T-helper 2 cell treated with Interferon-gamma antibody and Interleukin-4, amounts not matched to agents 5 μg/mL and 100 μg/mL, for 36 hours (primary cell): ENCODE results near the gene DQX1.

Source experiments
- DNase-seq: peaks from one replicate; pipeline ENCODE4 v3.0.0; 2021; ENCODE audit warnings: low spot score
- H3K27ac Mint-ChIP-seq: one replicate; pipeline ENCODE4 v1.8.0; 2021; ENCODE audit warnings: mild to moderate bottlenecking, mixed read lengths
- H3K27me3 Mint-ChIP-seq: one replicate; pipeline ENCODE4 v1.8.0; 2021; ENCODE audit warnings: low read depth, mixed read lengths
- H3K36me3 Mint-ChIP-seq: one replicate; pipeline ENCODE4 v1.8.0; 2021; ENCODE audit warnings: low read depth, mixed read lengths
- H3K4me1 Mint-ChIP-seq: one replicate; pipeline ENCODE4 v1.8.0; 2021; ENCODE audit warnings: low read depth, mixed read lengths
- H3K4me3 Mint-ChIP-seq: one replicate; pipeline ENCODE4 v1.8.0; 2022; ENCODE audit warnings: mild to moderate bottlenecking, moderate library complexity, mixed read lengths
- H3K9me3 Mint-ChIP-seq: one replicate; pipeline ENCODE4 v1.8.0; 2021; ENCODE audit warnings: mixed read lengths

Gene DQX1

DNA sequence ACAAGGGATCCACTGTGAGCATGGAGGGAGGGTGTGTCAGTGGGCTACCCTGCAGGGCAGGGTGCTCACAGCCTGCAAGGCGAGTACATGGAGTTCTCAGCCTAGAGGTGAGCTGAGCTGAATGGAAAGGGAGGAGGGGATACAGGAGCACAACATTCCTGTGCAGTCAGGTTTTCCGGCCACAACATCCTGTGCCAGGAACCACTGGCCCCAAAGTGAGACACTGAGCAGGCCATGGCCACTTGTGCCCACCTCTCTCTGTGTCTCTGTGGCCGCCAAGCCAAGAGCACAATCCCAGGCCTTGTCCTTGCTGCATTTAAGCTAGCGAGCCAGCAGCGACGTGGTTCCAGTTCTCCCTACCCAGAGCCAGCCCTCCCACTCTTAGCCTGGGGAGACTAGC, 34.6 kb upstream of the DQX1 start:
- Mint-ChIP-seq H3K4me1 (peaks cover 30% of the 10 kb centered on the region), H3K4me3 (no peak overlapping the region), H3K36me3 (peaks cover 13% of the 10 kb centered on the region), H3K27ac (no peak overlapping the region), H3K27me3 (no peaks in the 10 kb centered on the region), H3K9me3 (no peaks in the 10 kb centered on the region)
- no peak for DNase-seq

DNA sequence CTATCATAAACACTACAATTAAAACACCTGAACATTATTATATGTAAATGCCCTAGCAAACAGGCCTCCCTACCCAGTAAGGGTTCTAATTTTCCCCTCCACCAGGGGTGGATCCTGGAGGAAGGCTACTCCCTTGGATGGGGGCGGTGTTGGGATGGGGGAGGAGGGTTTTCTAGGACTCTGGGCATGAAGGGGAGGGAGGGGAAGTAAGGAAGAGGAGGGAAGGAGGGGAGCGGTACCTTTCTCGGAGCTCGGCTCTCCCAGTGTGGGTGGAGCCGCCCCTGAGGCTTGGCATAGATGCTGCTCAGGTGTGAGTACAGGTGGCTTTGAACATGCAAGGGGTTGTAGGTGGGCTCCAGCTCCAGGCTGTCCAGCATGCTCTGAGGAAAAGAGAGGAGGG, 33.9 kb upstream of the DQX1 start:
- no peak overlapping the region for H3K4me3 Mint-ChIP-seq
- H3K36me3 Mint-ChIP-seq: peaks cover 13% of the 10 kb centered on the region
- H3K9me3 Mint-ChIP-seq: no peaks in the 10 kb centered on the region
- H3K27me3 Mint-ChIP-seq: no peaks in the 10 kb centered on the region
- DNase-seq: no peak
- peaks cover 30% of the 10 kb centered on the region for H3K4me1 Mint-ChIP-seq
- no peak overlapping the region for H3K27ac Mint-ChIP-seq

DNA sequence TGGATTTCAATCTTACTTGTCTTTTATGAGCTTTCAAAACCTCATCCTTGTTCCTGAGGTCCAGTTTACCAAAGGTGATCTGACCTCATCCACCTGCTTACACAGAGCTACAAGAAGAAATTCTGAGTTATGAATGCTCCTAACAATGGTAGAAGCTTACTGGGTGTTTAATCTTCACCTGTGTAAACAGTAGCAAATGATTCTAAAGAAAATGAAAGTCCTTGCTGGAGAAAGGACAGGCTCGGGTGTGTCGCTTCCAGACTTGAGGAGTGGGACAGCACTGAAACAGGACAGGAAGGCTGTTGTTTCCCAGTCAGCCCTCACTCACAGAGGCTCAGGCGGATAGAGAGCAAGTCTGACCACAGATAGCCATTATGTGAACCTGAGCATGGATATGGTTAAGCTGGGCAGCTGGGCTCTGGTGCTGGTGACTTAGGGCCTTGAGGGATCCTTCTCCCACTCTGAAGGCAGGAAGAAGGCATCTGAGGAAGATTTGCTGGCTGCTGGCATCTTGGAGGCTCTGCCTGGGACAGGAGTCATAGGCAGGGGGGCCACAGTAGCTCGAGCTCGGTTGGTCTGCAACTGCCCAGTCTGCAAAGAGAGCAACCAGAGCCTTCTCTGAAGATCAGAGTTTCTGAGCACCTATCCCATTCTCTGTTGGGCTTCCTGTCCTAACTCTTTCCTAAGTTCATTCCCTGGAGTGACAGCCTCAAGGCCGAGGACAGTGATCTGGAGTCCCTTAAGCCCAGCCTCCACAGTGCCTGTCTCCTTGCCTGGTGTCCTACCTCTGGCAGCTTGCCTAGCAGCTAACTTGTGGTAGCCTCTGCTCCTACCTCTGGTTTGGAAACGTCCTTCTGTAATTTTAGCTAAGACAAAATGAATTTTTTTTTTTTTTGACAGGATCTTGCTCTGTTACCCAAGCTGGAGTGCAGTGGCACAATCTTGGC, 32.5 kb upstream of the DQX1 start:
- Mint-ChIP-seq H3K36me3 (peaks cover 13% of the 10 kb centered on the region), H3K27me3 (no peaks in the 10 kb centered on the region), H3K4me1 (peaks cover 32% of the 10 kb centered on the region), H3K27ac (peak overlapping the region; percentile 13), H3K4me3 (no peak overlapping the region), H3K9me3 (no peaks in the 10 kb centered on the region)
- DNase-seq: no peak

DNA sequence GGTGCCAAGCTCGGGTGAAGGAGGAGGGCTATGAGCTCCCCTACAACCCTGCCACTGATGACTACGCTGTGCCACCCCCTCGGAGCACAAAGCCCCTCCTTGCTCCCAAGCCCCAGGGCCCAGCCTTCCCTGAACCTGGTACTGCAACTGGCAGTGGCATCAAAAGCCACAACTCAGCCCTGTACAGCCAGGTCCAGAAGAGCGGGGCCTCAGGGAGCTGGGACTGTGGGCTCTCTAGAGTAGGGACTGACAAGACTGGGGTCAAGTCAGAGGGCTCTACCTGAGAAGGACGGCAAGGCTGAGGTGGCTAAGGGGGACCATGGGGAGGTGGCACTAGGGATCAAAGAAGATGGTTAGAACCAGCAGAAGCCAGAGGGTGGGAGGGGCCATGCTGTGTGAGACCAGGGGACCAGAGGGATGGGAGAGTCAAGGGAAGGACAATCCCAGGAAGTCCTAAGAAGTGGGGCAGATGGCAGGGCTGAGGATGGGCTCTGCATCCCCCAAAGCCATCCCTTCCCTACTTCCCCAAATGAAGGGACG, 30.9 kb upstream of the DQX1 start:
- Mint-ChIP-seq H3K27me3 (no peaks in the 10 kb centered on the region), H3K36me3 (peaks cover 11% of the 10 kb centered on the region), H3K4me3 (peak overlapping the region; percentile 94), H3K4me1 (peaks cover 28% of the 10 kb centered on the region), H3K27ac (no peak overlapping the region), H3K9me3 (no peaks in the 10 kb centered on the region)
- no peak for DNase-seq

DNA sequence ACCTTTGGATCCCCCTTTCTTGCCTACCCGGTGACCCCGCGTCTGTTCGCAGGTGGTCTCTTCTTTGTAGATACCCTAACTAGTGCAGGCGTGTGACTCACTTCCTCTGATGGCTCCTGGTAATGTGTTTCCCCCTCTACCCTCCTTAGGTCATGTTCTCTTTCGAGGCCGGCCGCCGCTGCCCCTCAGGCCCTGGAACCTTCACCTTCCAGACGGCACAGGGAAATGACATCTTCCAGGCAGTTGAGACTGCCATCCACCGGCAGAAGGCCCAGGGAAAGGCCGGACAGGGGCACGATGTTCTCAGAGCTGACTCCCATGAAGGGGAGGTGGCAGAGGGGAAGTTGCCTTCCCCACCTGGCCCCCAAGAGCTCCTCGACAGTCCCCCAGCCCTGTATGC, 30.1 kb upstream of the DQX1 start:
- Mint-ChIP-seq H3K27ac (peak overlapping the region; percentile 33), H3K36me3 (peaks cover 11% of the 10 kb centered on the region), H3K4me3 (peak overlapping the region; percentile 94), H3K4me1 (peaks cover 31% of the 10 kb centered on the region), H3K27me3 (no peaks in the 10 kb centered on the region), H3K9me3 (no peaks in the 10 kb centered on the region)
- DNase-seq: no peak

DNA sequence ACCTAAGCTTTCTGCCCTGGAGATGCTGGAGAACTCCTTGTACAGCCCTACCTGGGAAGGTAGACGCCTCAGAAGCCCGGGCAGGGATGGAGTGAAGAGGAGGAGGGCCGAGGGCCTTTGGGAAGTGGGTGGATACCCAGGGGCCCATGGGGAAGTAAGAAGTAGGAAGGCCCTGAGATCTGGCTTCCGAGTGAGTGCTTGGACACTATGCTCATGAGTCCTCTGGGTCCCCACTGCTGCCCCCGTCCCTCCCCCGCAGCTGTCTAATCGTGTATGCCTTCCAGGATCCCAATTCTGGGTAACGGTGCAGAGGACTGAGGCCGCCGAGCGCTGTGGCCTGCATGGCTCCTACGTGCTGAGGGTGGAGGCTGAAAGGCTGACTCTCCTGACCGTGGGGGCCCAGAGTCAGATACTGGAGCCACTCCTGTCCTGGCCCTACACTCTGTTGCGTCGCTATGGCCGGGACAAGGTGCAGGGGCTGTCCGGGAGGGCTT, 29.6 kb upstream of the DQX1 start:
- H3K27ac Mint-ChIP-seq: peak overlapping the region; percentile 96
- peaks cover 29% of the 10 kb centered on the region for H3K4me1 Mint-ChIP-seq
- H3K9me3 Mint-ChIP-seq: no peaks in the 10 kb centered on the region
- peaks cover 11% of the 10 kb centered on the region for H3K36me3 Mint-ChIP-seq
- H3K27me3 Mint-ChIP-seq: no peaks in the 10 kb centered on the region
- DNase-seq: no peak
- peak overlapping the region; percentile 94 for H3K4me3 Mint-ChIP-seq

DNA sequence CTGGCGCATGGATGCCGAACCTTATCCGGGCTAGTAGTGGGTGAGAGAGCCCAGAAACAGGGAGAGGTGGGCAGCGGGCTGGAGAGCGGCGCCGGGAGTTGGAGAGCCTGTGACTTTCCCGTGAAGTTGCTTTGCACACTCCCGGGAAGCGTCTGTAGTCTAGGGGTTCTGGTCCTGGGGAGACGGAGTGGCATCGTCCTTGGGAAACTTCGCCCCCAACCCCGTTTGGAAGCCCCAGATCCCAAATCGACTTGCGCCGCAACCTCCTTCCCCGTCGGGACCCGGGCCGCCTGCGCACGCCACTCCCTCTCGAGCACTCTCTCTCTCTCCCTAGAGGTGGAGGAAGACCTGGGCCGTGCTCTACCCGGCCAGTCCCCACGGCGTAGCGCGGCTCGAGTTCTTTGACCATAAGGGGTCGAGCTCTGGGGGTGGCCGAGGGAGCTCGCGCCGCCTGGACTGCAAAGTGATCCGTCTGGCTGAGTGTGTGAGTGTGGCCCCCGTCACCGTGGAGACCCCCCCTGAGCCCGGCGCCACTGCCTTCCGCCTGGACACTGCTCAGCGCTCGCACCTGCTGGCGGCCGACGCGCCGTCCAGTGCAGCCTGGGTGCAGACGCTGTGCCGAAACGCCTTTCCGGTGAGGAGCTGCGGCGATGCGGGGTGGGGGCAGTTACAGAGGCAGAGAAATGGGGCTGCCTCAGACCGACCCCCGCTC, 28.9 kb upstream of the DQX1 start:
- no peak for DNase-seq
- Mint-ChIP-seq H3K27me3 (no peaks in the 10 kb centered on the region), H3K4me3 (peak overlapping the region; percentile 94), H3K27ac (peak overlapping the region; percentile 96), H3K9me3 (no peaks in the 10 kb centered on the region), H3K4me1 (peaks cover 24% of the 10 kb centered on the region), H3K36me3 (peaks cover 11% of the 10 kb centered on the region)

DNA sequence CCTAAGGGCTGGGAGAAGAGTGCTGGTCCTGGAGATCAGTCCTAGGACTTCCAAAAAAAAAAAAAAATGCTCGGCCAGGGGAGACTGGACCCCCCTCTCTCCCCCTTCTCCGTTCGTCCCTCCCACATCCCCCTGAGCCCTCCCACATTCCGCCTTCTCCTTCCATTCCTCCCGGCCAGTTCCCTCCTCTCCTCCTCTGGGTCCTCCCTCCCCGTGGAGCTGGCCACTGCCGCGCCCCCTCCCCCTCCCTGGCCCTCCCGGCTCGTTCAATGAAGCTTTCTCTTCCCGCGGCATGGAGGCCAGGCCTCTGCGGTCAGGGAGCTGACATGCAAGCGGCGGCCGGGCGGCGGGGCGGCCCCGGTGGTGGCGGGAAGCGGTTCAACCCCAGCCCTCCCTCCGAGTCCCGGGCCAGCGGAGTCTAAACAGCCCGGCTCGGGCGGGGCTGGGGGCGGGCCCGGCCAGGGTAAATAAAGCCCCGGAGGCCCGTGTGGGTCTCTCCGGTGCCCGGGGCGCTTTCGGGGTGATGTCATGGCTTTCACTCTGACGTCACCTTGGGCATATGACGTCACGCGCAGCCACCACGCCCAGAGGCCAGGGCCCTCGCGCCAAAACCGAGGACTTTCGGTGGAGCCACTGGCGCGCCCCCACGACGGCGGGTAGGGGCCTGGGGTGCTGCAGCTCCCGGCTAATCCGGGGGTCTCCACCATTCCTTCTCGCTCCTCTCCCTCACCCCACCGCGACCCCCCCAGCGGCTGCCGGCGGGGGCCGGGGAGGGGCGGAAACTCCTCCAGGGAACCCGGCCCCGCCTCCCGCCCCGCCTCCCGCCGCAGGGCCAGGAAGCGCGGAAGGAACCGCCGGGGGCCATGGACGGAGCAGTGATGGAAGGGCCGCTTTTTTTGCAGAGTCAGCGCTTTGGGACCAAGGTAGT, 28.1 kb upstream of the DQX1 start, which contains the start of the genes DOK1 and LOXL3:
Gene DOK1 (plus strand): TSS at position 829 of the 928 bp plus-strand sequence. CDS start 35 bp downstream, at position 864.
Gene LOXL3 (minus strand): TSS at position 51 of the 928 bp plus-strand sequence. CDS start 1,308 bp downstream, outside the sequence.
- Mint-ChIP-seq H3K36me3 (peaks cover 11% of the 10 kb centered on the region), H3K27ac (peak within 1 kb of the TSS; percentile 96), H3K4me3 (peak within 1 kb of the TSS; percentile 94), H3K27me3 (peaks cover 2% of the 10 kb centered on the region), H3K9me3 (no peaks in the 10 kb centered on the region), H3K4me1 (peaks cover 26% of the 10 kb centered on the region)
- DNase-seq: peak; percentile 79

DNA sequence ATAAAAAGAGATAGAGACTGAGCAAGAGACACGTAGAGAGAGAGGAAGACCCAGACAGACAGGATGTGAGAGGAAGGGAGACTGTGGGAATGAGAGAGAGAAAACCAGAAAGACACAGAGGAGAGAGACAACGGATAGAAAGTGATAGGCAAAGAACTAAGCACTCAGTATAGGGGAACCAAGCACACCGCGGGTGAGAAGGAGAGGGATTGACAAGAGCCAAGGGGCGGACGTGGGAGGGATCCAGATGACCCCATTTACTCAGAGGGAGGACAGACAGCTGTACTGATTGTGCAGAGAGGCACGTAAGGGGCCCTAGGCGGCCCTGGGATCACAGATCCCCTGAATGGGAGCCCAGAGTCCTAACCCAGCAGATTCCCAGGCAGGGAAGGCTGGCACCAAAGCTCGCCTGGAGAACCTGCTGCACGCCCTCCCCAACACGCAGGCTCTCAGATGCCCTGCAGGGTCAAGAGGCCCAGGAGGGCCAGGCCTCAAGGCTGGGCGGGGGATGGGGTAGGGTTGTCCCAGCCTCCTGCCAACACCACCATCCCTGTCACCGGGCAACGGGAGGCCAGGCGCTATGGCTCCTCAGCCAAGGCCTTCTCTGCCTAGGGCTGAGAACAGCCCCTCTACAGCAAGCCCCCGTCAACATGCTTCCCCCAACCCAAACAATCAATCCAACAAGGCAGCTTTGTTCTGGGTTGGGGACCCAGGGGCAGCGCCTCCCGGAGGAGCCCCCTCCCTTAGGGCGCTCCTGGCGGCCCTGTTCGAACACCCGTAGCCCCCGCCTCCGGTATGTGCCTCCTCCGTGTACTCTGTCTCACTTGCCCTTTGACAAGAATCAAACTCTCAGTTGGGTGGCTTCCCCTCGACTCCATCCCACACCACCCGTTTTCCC, 27.1 kb upstream of the DQX1 start:
- no peak for DNase-seq
- H3K9me3 Mint-ChIP-seq: no peaks in the 10 kb centered on the region
- H3K4me1 Mint-ChIP-seq: peaks cover 28% of the 10 kb centered on the region
- peak overlapping the region; percentile 69 for H3K4me3 Mint-ChIP-seq
- H3K27me3 Mint-ChIP-seq: peaks cover 6% of the 10 kb centered on the region
- peak overlapping the region; percentile 88 for H3K27ac Mint-ChIP-seq
- peaks cover 11% of the 10 kb centered on the region for H3K36me3 Mint-ChIP-seq

DNA sequence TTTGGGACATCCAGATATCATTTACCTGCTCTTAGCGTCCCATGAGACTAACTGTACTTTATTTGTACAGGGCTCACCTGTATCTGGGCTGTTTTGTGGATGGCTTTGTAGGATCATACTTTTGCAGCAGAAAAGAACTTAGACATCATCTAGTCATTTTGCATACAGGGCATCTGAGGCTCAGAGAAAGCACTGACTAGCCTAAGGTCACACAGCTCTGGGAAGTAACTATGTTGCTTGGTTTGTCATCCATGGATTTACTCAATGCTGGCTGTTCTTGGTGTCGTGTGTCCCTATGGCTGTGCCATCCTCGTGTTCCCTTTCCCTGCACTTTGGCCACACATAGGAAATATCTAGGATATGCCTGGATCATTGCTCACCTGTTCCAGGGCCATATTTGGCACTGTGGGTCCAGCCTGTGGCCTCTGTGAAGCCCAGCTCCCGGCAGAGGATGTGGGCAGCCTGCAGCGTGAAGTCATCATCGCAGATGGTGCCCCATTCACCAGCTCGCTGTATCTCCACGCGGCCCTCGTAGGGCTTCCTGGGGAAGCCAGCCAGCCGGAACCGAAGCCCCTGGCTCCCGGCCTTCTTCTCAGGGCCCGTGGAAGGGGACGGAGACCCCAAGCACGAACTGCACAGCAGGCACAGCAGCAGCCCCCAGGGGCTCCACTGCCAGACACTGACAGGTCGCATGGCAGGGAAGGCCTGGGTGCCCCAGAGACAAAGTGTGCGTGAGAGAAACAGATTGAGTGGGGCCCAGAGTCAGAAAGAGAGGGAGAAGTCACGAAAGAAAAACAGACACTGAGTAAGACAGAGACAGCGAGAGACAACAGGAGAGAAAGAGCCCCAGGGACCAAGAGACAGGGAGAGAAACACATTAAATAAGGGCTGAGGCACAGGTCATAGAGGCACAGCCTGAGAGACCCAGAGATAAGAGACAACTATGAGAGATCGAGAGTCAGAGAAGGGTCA, 26.2 kb upstream of the DQX1 start:
- H3K4me3 Mint-ChIP-seq: peak overlapping the region; percentile 33
- H3K27ac Mint-ChIP-seq: peak overlapping the region; percentile 69
- H3K36me3 Mint-ChIP-seq: peaks cover 9% of the 10 kb centered on the region
- no peaks in the 10 kb centered on the region for H3K9me3 Mint-ChIP-seq
- H3K27me3 Mint-ChIP-seq: peaks cover 13% of the 10 kb centered on the region
- H3K4me1 Mint-ChIP-seq: peaks cover 28% of the 10 kb centered on the region
- DNase-seq: no peak

DNA sequence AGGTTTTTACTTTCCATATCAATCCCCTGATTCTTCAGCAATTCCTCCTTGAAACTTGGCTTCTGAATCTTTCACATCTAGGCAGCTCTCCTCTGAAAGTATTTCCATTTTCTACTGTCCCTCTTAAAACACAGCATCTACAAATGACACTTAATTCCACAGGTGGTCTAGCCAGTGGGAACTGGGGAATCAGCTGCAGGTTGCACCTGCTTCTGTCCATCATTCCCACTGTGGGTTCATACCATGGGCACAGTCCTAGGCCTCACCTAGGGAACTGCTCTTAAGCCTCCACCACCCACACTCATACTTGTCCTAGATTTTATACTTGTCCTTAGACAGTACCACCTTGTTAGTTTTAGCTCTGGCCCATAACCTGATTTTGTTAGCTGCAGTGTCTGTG, 25.5 kb upstream of the DQX1 start:
- Mint-ChIP-seq H3K4me1 (peaks cover 27% of the 10 kb centered on the region), H3K4me3 (no peak overlapping the region), H3K36me3 (peaks cover 2% of the 10 kb centered on the region), H3K9me3 (no peaks in the 10 kb centered on the region), H3K27me3 (peaks cover 14% of the 10 kb centered on the region), H3K27ac (no peak overlapping the region)
- DNase-seq: no peak
